HepG2 (cell line): ENCODE data around the gene NMU.

Source experiments
- ETV6 ChIP-seq: sonication (generic); formaldehyde crosslinking; conservative IDR thresholded peaks from 2 replicates; pipeline ENCODE4 v1.4.0; 2020; ENCODE audit warnings: missing genetic modification reagents
- PRDM10 ChIP-seq: sonication (generic); formaldehyde crosslinking; IDR thresholded peaks from 2 replicates; pipeline ENCODE4 v1.4.0; 2020; ENCODE audit warnings: low read depth, missing genetic modification reagents
- ZNF33B ChIP-seq: sonication (generic); formaldehyde crosslinking; IDR thresholded peaks from 2 replicates; pipeline ENCODE4 v1.5.1; 2020; ENCODE audit warnings: mild to moderate bottlenecking, missing genetic modification reagents
- ZNF766 ChIP-seq: sonication (generic); formaldehyde crosslinking; IDR thresholded peaks from 2 replicates; pipeline ENCODE4 v1.5.0; 2020; ENCODE audit warnings: missing genetic modification reagents, borderline replicate concordance

GRCh38 chr4:55598641-55599040 lies 37.5 kb downstream of the NMU start:
- no peak for TF ChIP-seq PRDM10 (CRISPR knock-in tag)
- TF ChIP-seq ETV6 (CRISPR knock-in tag) = no peak
- TF ChIP-seq ZNF33B (CRISPR knock-in tag) = no peak
- TF ChIP-seq ZNF766 (CRISPR knock-in tag) = no peak
